HG03139 (cell line): ENCODE results near the gene TNRC6A.

Experiments used
- ATAC-seq: cut with Tn5 transposase; IDR thresholded peaks from one replicate; pipeline ENCODE4 v1.9.1; 2021; ENCODE audit not compliant: unreplicated experiment

The TNRC6A gene

DNA sequence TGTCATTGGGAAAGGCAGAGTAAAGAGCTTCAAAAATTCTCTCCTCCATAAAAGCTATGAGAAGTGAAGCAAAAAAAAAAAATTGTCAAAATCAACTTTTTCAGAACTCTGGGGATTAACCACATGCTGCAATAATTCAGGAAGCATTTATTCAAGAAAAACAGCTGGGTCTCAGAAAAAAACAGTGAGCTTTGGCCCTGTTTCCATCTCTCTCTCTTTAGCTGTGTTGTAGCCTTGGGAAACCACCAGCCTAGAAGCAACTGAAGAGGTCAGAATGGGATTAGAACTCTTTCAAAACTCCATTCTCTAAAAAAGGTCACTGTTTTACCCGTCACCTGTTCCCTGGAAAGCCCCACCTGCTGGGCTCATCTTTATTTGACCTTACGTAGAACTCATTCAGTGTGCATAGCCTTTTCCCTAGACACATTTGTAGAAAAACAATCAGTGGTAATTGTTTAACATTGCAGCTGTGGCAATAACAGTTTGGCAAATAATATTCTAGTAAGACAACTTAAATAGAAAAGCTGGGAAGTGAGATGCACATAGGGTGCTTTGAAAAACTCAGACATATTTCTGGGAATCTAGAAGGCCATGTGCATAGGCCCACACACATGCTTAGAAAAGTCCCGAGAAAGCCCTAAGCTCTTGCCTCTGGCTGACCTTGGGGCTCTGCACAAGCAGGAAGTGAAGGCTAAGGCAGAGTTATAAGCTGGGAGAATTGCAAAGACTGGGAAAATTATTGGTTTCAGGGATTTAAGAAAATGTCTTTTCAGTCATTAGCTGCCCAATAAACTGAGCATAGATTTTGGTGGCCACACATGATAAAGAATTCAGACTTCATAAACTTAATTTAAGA is 134.4 kb downstream of the TNRC6A start:
- ATAC-seq: no peak

DNA sequence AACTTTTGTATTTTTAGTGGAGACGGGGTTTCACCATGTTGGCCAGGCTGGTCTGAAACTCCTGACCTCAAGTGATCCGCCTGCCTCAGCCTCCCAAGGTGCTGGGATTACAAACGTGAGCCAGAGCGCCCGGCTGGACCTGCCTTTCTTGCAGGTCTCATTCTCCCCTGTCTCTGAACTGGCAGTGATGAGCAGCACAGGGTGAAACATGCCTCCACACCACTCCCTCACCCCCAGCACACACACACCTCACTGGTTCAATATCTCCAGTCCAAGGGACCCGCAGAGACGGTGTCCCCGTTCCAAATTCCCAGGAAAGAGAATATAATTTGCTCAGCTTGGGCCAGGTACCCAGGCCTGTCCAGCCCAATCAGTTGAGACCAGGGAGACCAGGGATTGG is 139.6 kb downstream of the TNRC6A start:
- no peak for ATAC-seq

DNA sequence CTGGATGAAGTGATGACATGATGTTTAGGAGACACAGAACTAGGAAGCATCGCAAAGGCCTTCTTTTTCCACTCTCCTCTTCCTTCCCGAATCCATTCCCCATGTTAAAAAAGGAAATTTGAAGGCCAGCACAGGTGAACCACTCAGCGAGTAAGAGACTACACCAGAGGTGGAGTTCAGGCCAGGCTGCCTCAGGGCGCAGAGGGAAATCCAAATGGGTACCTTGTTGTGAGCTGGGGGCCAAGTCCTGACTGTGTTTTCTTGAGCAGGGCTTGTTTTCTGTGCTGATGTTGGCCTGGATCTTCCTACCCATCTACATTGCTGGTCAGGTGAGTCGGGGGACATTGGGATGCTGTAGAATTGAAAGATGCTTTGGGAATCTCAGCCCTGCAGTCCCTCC is 142.4 kb downstream of the TNRC6A start:
- ATAC-seq: no peak

GRCh38 chr16:24873028-24873427 is 143.6 kb downstream of the TNRC6A start:
- no peak for ATAC-seq

DNA sequence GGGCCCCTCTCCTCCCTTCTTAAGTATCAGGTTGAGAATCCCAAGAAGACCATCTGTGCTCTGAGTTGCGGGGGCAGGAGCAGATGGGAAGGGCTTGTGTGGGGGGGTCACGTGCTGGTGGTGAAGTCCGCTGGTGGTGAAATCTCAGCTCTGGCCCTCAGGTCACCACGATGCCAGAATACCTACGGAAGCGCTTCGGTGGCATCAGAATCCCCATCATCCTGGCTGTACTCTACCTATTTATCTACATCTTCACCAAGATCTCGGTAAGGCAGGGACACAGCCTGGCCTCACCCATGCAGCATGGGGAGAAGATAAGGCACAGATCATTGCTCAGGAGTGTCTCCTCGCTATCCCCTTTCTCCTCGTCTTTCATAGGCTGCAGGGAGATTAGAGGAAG is 146.0 kb downstream of the TNRC6A start:
- ATAC-seq: no peak
